Motor neuron (in vitro differentiated cells): Measurements from ENCODE around the gene TRPM2. TPM values are rescaled to one million over a fixed set of nuclear protein-coding genes. Genes with fewer than 3 reads are reported as not detected.

Experiments used
- ATAC-seq, 8 experiments: fragments of 200-7000 bp; cut with Tn5 transposase; replicated peaks in 6 of 8; 2 replicates each; pipeline ENCODE4 v1.8.0; 2021; ENCODE audit warnings: mild to moderate bottlenecking in 8 of 8, moderate library complexity in 8 of 8
- H3K27ac ChIP-seq, 2 donors: fragments of 250-450 bp; sonication (Bioruptor Pico); 2 replicates each; pipeline ENCODE4 v1.9.0; 2021; ENCODE audit warnings: antibody characterized with exemption in 2 of 2, mild to moderate bottlenecking in 2 of 2, moderate library complexity in 1 of 2
- H3K4me1 ChIP-seq, 2 donors: fragments of 250-450 bp; sonication (Bioruptor Pico); replicated peaks in 1 of 2; 2 replicates each; pipeline ENCODE4 v1.6.1; 2021; ENCODE audit warnings: antibody characterized with exemption in 2 of 2, mild to moderate bottlenecking in 2 of 2, moderate library complexity in 1 of 2
- H3K4me3 ChIP-seq, 5 donors: fragments of 250-450 bp; sonication (Bioruptor Pico); 2 replicates each; pipeline ENCODE4 v1.9.0; 2021; ENCODE audit warnings: antibody characterized with exemption in 5 of 5, mild to moderate bottlenecking in 5 of 5, moderate library complexity in 4 of 5
- WGBS, 10 experiments: fragments of 450-650 bp; shearing (Covaris generic); methylation state at CpG; one replicate each; pipeline ENCODE4 v1.0.0; 2022; 5-methylcytosine and 5-hydroxymethylcytosine counted together
- in situ Hi-C, 9 experiments: fragments of 400-800 bp; cut with MboI; loops; one replicate each; pipeline ENCODE4 v1.15.0; 2021; ENCODE audit warnings: low sequenced_read_pairs in 9 of 9, low pct_unique_long_range_greater_than_20kb in 2 of 9; ENCODE audit not compliant: unreplicated experiment in 9 of 9
- total RNA-seq, 8 experiments: library from RNA; unstranded; fragments of 300-600 nt; gene quantifications; 2 replicates each; pipeline versions ENCODE4 v1.2.3 to v1.2.4, GENCODE V29; 2022

The TRPM2 gene
- total RNA-seq, 8 experiments from 2014 or later: 0.05 to 0.35 (median 0.15) TPM

- Histone ChIP-seq H3K4me3 (no peak overlapping the region), H3K4me1 (no peaks in the 10 kb centered on the region), H3K27ac (no peak overlapping the region)
- in situ Hi-C loops: no loop called here
- ATAC-seq: no peak
- WGBS, 10 experiments: 65 to 91% (median 81%) methylated on average over 4 to 21 of the region's 40 CpGs; no CpG with 5 or more reads in 6 of the 10 experiments
These were observed 72.0 kb downstream of the TRPM2 start for GRCh38 chr21:44425307-44425894.

- Histone ChIP-seq H3K4me1 (no peaks in the 10 kb centered on the region), H3K27ac (no peak overlapping the region), H3K4me3 (no peak overlapping the region)
- WGBS, 10 experiments: 79 to 82% methylated on average over 2 to 3 of the region's 13 CpGs; no CpG with 5 or more reads in 8 of the 10 experiments
- no peak for ATAC-seq
- in situ Hi-C loops: no loop called here
These were observed 72.7 kb downstream of the TRPM2 start for GRCh38 chr21:44425895-44426662.

GRCh38 chr21:44426663-44427191 is 73.3 kb downstream of the TRPM2 start:
- Histone ChIP-seq H3K4me3 (no peak overlapping the region), H3K4me1 (no peaks in the 10 kb centered on the region), H3K27ac (no peak overlapping the region)
- no peak for ATAC-seq
- WGBS, 10 experiments: 80 to 83% methylated on average over 4 to 8 of the region's 21 CpGs; no CpG with 5 or more reads in 8 of the 10 experiments
- in situ Hi-C loops: no loop called here

- ATAC-seq: no peak
- 40 to 89% (median 80%) methylated on average over 1 to 10 of the region's 28 CpGs; no CpG with 5 or more reads in 3 of the 10 experiments for WGBS, 10 experiments
- in situ Hi-C loops: no loop called here
- H3K27ac ChIP-seq: no peak overlapping the region
- H3K4me3 ChIP-seq: no peak overlapping the region
- H3K4me1 ChIP-seq: no peaks in the 10 kb centered on the region
These were observed 74.1 kb downstream of the TRPM2 start for GRCh38 chr21:44427241-44428120.

- Histone ChIP-seq H3K4me1 (no peaks in the 10 kb centered on the region), H3K4me3 (no peak overlapping the region), H3K27ac (no peak overlapping the region)
- WGBS, 10 experiments: 33 to 100% (median 67%) methylated on average over 1 to 2 of the region's 3 CpGs; no CpG with 5 or more reads in 3 of the 10 experiments
- ATAC-seq: peak in 1 of 8 experiments; percentile 31
- in situ Hi-C loops: no loop called here
These were observed 75.0 kb downstream of the TRPM2 start for GRCh38 chr21:44428281-44428960.

GRCh38 chr21:44429894-44430293 is 76.5 kb downstream of the TRPM2 start:
- no peak overlapping the region for H3K4me3 ChIP-seq
- 0 to 75% (median 11%) methylated on average over 1 of the region's 1 CpG; no CpG with 5 or more reads in 1 of the 10 experiments for WGBS, 10 experiments
- H3K4me1 ChIP-seq: no peaks in the 10 kb centered on the region
- no peak for ATAC-seq
- in situ Hi-C loops: no loop called here
- H3K27ac ChIP-seq: no peak overlapping the region

- 0 to 86% (median 70%) methylated on average over 1 to 3 of the region's 4 CpGs; no CpG with 5 or more reads in 2 of the 10 experiments for WGBS, 10 experiments
- in situ Hi-C loops: no loop called here
These were observed 77.9 kb downstream of the TRPM2 start for GRCh38 chr21:44431300-44431699.

GRCh38 chr21:44432841-44433790 is 79.7 kb downstream of the TRPM2 start:
- no peak overlapping the region for H3K4me3 ChIP-seq
- no peak overlapping the region for H3K27ac ChIP-seq
- in situ Hi-C loops: no loop called here
- no peak for ATAC-seq
- no peaks in the 10 kb centered on the region for H3K4me1 ChIP-seq
- WGBS, 10 experiments: 0 to 89% (median 83%) methylated on average over 1 to 11 of the region's 34 CpGs; no CpG with 5 or more reads in 4 of the 10 experiments

More at GRCh38 chr21:44431300-44431699, 77.9 kb downstream of the TRPM2 start:
- Histone ChIP-seq H3K4me1 (no peaks in the 10 kb centered on the region), H3K27ac (no peak overlapping the region), H3K4me3 (no peak overlapping the region)
- no peak for ATAC-seq

GRCh38 chr21:44433791-44434567 is 80.6 kb downstream of the TRPM2 start:
- Histone ChIP-seq H3K27ac (no peak overlapping the region), H3K4me3 (no peak overlapping the region), H3K4me1 (no peaks in the 10 kb centered on the region)
- 80% methylated on average over 1 of the region's 39 CpGs; no CpG with 5 or more reads in 9 of the 10 experiments for WGBS, 10 experiments
- no peak for ATAC-seq
- in situ Hi-C loops: no loop called here

GRCh38 chr21:44434568-44434925 is 81.1 kb downstream of the TRPM2 start:
- 69 to 80% methylated on average over 4 to 5 of the region's 13 CpGs; no CpG with 5 or more reads in 8 of the 10 experiments for WGBS, 10 experiments
- no peak overlapping the region for H3K4me3 ChIP-seq
- H3K4me1 ChIP-seq: no peaks in the 10 kb centered on the region
- ATAC-seq: no peak
- no peak overlapping the region for H3K27ac ChIP-seq
- in situ Hi-C loops: no loop called here

- no peak for ATAC-seq
- whole genome bisulfite sequencing, 10 experiments: 40 to 93% (median 80%) methylated on average over 1 to 3 of the region's 28 CpGs; no CpG with 5 or more reads in 7 of the 10 experiments
- H3K4me3 ChIP-seq: no peak overlapping the region
- no peaks in the 10 kb centered on the region for H3K4me1 ChIP-seq
- in situ Hi-C loops: no loop called here
- H3K27ac ChIP-seq: no peak overlapping the region
These were observed 81.7 kb downstream of the TRPM2 start for GRCh38 chr21:44434936-44435635.
